D721Med (cell line): ENCODE results near the gene SMURF2.

ENCODE experiments used
- DNase-seq: peaks from one replicate; pipeline ENCODE4 v3.0.0; 2011; ENCODE audit warnings: low spot score; ENCODE audit not compliant: insufficient read length
- FAIRE-seq: peaks from 2 replicates; lab custom pipeline; 2011; peaks lifted over from hg19 to GRCh38; lab: Jason Lieb, UNC
- CTCF ChIP-seq: IDR thresholded peaks from 2 replicates; pipeline ENCODE4 v1.5.1; 2012; ENCODE audit warnings: mild to moderate bottlenecking, control low read depth; ENCODE audit not compliant: insufficient read depth; ENCODE audit errors: missing control alignments

Gene SMURF2

GRCh38 chr17:64694207-64694606 lies 32.1 kb upstream of the SMURF2 start:
- no peak for TF ChIP-seq CTCF
- no peak for FAIRE-seq
- DNase-seq = no peak

- DNase-seq = no peak
- no peak for FAIRE-seq
- no peak for TF ChIP-seq CTCF
Observed at GRCh38 chr17:64692187-64692586, 30.1 kb upstream of the SMURF2 start.

- no peak for FAIRE-seq
- TF ChIP-seq CTCF = no peak
- DNase-seq = no peak
Observed at GRCh38 chr17:64689106-64689505, 27.0 kb upstream of the SMURF2 start.

GRCh38 chr17:64688481-64688880 lies 26.4 kb upstream of the SMURF2 start:
- FAIRE-seq (no peak), DNase-seq (no peak)
- no peak for TF ChIP-seq CTCF

GRCh38 chr17:64687961-64688360 lies 25.9 kb upstream of the SMURF2 start:
- no peak for FAIRE-seq
- no peak for TF ChIP-seq CTCF
- no peak for DNase-seq

GRCh38 chr17:64687376-64687775 lies 25.3 kb upstream of the SMURF2 start:
- no peak for DNase-seq
- no peak for FAIRE-seq
- no peak for TF ChIP-seq CTCF

- DNase-seq (no peak), FAIRE-seq (no peak)
- no peak for TF ChIP-seq CTCF
Observed at GRCh38 chr17:64686705-64687104, 24.6 kb upstream of the SMURF2 start.
